GM12875 (cell line): ENCODE measurements around the gene LANCL3.

Experiments used
- H3K4me3 ChIP-seq: one replicate; pipeline ENCODE4 v1.5.1; 2011; ENCODE audit warnings: low read depth, low read length, control low read depth
- CTCF ChIP-seq: IDR thresholded peaks from 2 replicates; pipeline ENCODE4 v1.5.1; 2011; ENCODE audit warnings: low read depth, mild to moderate bottlenecking, control low read depth, inconsistent platforms, low read length, moderate library complexity, borderline replicate concordance; ENCODE audit not compliant: insufficient read depth

LANCL3 gene

GRCh38 chrX:37653397-37654085 is 82.1 kb downstream of the LANCL3 start:
- no peak overlapping the region for H3K4me3 ChIP-seq

GRCh38 chrX:37658343-37659030 is 87.0 kb downstream of the LANCL3 start:
- TF ChIP-seq CTCF = no peak
- no peak overlapping the region for H3K4me3 ChIP-seq

More at GRCh38 chrX:37653397-37654085, 82.1 kb downstream of the LANCL3 start:
- no peak for TF ChIP-seq CTCF

GRCh38 chrX:37659047-37659446 is 87.6 kb downstream of the LANCL3 start:
- no peak overlapping the region for H3K4me3 ChIP-seq
- no peak for TF ChIP-seq CTCF

- TF ChIP-seq CTCF = no peak
- H3K4me3 ChIP-seq = no peak overlapping the region
These were observed 90.7 kb downstream of the LANCL3 start for GRCh38 chrX:37662181-37662580.

GRCh38 chrX:37666516-37666915 is 95.1 kb downstream of the LANCL3 start:
- TF ChIP-seq CTCF = no peak
- no peak overlapping the region for H3K4me3 ChIP-seq

GRCh38 chrX:37667141-37667540 is 95.7 kb downstream of the LANCL3 start:
- H3K4me3 ChIP-seq = no peak overlapping the region
- no peak for TF ChIP-seq CTCF

- TF ChIP-seq CTCF = no peak
- H3K4me3 ChIP-seq = no peak overlapping the region
These were observed 101.1 kb downstream of the LANCL3 start for GRCh38 chrX:37672563-37672962.
